GM19395 (cell line): ENCODE results near the gene CHEK2.
"Not testable (repeated sequence)": the region's sequence is repeated elsewhere in the genome, so short reads cannot be mapped to it uniquely, and the experiment has no call there.

Experiments
- ATAC-seq: cut with Tn5 transposase; IDR thresholded peaks from one replicate; pipeline ENCODE4 v1.9.1; 2021; ENCODE audit warnings: mild to moderate bottlenecking, moderate library complexity; ENCODE audit not compliant: unreplicated experiment

Gene CHEK2

DNA sequence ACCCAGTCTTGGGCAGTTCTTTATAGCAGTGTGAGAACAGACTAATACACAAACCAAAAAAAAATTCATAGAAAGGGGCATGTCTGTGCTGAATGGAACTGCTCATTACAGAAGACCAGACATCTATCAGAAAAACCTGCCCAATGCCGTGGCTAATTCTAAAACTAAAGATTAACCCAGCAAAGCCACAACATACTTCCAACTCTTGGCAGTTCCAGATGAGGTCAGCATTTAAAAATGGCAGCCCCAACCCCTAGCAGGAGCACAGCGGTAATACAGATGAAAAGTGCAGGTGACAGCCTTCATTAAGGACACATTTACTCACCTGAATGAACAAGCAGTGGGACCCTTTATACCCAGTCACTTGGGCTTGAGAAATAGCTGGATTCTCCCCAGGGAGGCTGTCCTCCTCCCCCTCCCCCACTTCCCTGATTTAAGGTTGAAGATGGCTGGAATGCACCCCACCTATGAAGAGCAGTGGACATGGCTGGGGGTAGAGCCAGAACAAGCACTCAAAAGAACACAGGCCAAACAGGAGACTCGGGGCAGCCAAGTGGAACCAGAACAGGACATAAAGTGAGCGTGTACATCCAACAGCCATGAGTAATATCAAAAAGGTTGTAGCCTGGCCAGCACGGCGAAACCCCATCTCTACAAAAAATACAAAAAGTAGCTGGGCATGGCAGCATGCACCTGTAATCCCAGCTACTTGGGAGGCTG, 48.4 kb downstream of the CHEK2 start:
- not testable (repeated sequence) for ATAC-seq

DNA sequence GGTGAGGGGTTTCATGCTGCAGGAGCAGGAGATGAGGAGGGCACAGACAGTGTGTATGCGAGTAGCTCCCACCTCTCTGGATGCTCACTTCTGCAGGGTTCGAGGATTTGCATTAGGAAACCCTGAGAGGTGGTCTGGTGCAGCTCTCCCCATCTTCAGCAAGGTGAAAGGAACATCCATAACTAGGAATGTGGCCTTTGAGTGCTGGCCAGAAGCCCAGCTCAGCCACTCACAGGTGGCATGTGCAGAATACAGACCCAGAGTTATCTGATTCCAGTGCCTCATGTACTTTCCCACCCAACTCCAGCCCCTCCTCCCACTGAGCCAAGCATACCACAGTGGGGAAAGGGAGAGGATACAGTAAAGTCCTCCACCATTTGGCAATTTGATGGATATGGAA, 51.8 kb downstream of the CHEK2 start:
- not testable (repeated sequence) for ATAC-seq

DNA sequence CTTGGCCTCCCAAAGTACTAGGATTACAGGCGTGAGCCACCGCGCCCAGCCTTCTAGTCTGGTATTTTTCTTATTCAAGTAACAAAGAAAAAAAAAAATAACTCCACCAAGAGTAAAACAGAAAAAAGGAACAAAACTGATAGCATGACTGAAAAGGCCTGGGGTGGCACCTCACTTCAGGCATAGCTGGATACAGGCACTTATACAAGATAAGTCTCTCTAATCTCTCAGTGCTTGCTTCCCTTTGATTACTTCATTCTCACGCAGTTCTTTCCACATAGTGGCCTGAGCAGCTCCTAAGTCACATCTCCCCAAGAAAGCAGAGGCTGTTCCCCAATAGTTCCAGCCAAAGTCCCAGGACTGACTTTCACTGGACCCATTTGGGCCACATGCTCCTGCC, 58.7 kb downstream of the CHEK2 start:
- not testable (repeated sequence) for ATAC-seq

DNA sequence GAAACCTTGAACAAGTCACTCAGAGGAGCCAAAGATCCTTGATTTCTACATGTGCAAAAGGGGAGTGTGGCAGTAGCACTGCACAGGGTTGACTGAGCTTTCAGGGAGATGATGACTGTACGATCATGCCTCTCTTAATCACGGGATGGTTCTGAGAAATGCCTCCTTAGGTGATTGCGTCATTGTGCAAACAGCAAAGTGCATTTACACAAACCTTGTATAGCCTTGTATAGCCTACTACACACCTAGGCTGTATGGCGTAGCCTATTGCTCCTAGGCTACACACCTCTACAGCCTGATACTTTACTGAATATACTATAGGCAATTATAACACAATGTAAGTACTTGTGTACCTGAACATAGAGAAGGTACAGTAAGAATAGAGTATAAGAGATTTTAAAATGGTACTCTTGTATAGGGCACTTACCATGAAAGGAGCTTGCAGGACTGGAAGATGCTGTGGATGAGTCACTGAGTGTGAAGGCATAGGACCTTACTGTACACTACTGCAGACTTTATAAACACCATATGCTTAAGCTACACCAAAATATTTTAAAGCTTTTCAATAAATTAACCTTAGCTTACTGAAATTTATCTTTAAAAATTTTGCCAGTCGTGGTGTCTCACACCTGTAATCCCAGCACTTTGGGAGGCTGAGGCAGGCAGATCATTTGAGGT, 60.7 kb downstream of the CHEK2 start:
- not testable (repeated sequence) for ATAC-seq

DNA sequence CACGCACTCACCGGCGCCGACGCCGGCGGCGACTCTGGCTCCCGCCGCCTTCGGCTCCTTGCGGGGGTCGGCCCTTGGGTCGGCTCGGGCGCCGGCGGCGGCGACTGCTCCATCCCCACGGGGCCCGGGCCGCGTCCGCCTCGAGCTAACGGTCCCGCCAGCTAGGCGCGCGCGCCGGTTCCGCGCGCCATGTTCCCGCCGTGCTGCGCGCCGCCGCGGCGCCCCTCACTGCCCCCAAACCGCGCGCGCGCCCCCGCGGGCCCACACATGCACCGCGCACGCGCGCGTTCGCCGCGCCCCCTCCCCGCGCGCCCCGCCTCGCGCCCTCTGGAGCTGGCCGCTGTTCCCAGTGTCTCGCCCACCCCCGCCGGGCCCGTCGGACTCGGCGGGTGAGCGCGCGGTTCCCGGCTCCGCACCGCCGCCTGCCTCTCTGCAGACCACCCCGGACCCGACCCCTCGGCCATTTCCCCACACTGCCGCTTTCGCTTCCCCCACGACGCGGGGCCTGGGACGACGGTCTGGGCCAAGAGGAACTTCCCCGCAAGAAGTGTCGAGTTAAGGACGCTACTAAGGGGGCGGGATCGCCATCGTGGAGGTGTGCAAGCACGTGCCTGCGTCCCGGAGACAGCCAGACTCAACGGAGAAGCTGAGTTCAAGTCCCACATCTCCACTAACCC, 61.9 kb downstream of the CHEK2 start, which contains the start of gene TTC28:
Gene TTC28 (minus strand): TSS at position 230 of the 677 bp plus-strand sequence. CDS start 117 bp downstream, at position 113.
- ATAC-seq = not testable (repeated sequence)

DNA sequence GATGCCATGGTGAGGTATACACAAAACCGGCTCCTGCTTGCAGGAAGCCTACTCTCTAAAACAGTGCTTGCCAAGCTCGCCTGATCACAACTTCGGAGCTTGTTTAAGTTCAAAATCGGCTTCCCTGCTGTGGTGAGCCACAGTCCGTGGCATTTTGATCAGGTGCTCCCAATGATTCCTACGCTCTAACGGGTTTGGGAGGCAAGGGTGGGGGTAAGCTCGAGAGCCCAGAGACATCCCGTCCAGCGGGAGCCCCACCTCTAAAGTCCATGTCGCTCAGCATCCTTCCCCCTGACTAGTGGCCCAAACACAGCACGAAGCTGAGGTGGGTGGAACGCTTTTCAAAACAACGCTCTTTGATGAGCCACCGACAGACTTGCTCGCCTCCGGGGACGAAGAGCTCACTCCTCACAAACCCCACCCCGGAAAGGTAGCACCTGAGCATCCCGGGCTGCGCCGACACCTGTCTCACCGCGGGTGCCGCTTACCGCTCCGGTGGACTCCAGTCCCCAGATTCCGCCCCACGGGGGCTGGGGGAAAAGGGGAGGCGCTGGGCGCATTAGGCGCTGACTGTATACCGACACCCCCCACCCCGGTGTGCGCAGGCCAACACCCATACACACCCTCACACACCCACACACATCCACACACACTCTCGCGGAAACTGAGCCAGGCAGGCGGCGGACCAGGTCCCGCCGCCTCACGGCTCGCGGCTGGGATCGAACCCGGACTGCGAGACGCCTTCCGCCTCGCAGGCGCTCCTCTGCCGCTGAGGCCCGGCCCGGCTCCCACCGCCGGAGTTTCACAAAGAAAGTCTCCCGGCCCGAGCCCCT, 62.6 kb downstream of the CHEK2 start:
- not testable (repeated sequence) for ATAC-seq

DNA sequence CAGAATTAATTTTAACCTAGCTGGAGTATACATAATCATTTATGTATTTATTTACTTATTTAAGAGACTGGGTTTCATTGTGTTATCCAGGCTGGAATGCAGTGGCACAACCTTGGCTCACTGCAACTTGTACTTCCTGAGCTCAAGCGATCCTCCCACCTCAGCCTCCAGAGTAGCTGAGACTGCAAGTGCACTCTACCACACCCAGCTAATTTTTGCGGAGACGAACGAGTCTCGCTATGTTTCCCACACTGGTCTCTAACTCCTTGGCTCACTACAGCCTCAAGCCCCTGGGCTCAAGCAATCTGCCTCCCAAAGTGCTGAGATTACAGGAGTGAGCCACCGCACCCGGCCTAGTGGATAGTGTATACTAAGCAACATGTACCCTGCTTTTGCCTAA, 63.5 kb downstream of the CHEK2 start:
- ATAC-seq = not testable (repeated sequence)

DNA sequence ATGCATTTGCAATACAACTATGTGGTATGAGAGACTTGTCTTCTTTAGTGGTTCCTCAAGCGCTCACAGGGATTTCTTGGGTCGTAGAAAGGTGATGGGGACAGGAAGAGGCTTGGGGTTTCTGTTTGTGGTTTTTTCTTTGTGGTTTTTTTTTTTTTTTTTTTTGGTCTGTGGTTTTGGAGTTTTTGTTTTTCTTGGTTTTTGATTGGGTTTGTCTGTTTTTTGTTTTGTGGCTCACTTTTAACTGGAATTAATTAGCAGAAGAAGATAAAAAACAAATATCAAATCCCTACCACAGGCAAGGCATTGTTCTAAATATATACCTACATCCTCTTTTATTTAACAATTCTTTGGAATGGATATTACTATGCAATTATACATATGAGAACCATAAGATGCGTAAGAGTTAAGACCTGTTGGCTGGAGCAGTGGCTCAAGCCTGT, 67.5 kb downstream of the CHEK2 start:
- ATAC-seq = peak; percentile 77

DNA sequence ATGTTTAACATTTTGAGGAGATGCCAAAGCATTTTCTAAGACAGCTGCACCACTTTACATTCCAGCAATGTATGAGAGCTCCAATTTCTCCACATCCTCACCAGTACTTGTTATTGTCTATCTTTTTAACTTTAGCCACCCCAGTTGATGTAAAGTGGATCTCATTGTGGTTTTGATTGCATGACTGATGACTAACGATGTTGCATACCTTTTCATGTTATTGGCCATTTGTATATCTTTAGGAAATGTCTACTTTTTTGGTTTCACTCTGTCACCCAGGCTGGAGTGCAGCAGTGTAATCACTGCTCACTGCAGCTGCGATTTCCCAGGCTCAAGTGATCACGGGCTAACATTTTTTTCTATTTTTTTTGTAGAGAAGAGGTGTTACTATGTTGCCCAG, 70.9 kb downstream of the CHEK2 start:
- no peak for ATAC-seq

DNA sequence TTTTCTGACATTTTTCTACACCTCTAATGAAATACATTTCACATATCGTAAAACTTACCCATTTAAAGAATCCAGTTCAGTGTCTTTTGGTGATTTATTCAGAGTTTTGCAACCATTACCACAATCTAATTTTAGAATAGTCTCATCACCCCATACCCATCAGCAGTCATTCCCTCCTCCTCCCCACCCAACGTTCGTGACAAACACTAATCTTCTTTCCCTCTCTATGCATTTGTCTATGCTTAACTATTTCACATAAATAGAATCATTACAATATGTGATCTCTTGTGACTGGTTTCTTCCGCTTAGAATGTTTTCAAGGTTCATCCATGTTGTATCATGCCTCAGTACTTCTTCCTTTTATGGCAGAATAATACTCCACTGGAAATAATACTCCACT, 71.5 kb downstream of the CHEK2 start:
- ATAC-seq = no peak

DNA sequence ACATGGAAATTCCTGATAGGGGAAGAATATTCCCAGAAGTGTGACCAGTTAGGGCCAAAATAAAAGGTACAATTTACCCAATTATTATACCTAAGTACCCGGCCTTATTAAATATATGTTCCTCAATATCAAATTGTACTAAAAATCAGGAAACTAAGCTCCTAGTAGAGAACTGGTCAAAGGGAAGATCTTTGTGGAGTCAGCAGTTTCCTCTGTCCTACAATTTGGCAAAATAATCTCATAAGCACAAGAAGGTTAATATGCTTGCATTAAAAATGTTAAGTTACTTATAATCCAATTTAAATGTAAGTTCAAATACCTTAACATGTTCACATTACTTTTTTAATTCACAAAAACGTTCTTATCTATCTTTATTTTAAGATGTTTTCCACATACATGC, 72.2 kb downstream of the CHEK2 start:
- ATAC-seq = no peak

DNA sequence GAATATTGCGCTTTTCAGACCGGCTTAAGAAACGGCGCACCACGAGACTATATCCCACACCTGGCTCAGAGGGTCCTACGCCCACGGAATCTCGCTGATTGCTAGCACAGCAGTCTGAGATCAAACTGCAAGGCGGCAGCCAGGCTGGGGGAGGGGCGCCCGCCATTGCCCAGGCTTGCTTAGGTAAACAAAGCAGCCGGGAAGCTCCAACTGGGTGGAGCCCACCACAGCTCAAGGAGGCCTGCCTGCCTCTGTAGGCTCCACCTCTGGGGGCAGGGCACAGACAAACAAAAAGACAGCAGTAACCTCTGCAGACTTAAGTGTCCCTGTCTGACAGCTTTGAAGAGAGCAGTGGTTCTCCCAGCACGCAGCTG, 78.1 kb downstream of the CHEK2 start:
- not testable (repeated sequence) for ATAC-seq

DNA sequence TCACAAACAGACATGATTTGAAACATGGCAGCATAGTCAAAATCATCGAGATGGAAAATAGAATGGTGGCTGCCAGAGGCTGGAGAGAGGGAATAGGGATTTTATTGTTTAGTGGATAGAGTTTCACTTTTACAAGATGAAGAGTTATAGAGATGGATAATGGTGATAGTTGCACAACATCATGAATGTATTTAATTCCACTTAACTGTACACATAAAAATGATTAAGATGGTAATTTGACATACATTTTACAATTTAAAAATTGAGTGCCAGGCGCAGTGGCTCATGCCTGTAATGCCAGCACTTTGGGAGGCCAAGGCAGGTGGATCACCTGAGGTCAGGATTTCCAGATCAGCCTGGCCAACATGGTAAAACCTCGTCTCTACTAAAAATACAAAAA, 83.2 kb downstream of the CHEK2 start:
- ATAC-seq = no peak

DNA sequence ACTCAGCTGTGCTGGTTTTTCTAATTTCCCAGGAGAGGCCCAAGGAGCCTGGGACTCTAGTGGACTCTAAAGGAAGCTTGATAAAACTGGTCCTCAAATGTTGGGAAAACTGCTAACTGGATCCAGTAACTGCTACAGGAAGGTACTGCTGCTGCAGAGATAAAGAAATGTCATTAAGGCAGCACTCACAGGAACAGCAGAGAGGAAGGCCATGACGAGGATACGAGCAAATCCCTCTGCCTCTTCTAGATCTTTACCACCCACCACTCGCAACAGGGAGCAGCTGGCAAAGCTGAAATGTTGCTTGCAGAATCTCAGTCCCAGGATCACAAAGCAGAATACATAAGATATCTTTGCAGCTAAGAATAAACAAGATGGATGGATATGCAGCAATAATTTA, 85.4 kb downstream of the CHEK2 start:
- ATAC-seq = no peak

DNA sequence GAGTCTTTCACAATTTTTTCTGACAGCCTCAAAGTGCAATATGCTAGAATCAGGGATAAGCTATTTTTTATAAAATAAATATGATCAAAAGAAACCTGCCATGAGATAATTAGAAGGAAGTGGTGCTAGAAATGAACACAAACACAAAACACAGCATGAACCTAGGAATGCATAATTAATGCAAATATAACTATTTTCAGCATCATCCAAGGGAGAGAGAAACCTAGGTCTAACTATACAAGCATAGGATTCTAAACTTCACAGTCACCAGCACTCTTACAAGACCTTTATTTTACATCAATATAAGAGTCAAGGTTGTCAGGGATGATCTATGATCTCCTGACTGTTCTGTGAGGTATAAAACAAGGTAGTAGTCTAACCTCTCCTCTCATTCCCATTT, 91.2 kb downstream of the CHEK2 start:
- ATAC-seq = no peak

DNA sequence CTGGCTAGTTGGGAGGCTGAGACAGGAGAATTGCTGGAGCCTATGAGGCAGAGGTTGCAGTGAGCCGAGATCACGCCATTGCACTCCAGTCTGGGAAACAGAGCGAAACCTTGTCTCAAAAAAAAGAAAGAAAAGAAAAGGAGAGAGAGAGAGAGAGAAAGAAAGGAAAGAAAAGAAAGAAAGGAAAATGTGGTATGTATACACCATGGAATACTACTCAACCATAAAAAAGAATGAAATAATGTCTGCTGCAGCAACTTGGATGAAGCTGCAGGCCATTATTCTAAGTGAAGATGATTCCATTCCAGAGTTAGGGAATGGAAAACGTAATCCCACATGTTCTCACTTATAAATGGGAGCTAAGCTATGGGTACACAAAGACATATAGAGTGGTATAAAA, 92.8 kb downstream of the CHEK2 start:
- no peak for ATAC-seq

DNA sequence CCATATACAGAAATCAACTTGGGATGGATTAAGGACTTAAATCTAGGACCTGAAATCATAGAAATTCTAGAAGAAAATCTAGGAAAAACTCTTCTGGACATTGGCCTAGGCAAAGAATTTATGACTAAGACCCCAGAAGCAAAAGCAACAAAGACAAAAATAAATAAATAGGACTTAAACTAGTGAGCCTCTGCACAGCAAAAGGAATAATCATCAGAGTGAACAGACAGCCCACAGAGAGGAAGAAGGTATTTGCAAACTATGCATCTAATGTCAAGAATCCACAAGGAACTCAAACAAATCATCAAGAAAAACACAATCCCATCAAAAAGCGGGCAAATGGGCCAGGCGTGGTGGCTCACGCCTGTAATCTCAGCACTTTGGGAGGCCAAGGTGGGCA, 94.4 kb downstream of the CHEK2 start:
- no peak for ATAC-seq

DNA sequence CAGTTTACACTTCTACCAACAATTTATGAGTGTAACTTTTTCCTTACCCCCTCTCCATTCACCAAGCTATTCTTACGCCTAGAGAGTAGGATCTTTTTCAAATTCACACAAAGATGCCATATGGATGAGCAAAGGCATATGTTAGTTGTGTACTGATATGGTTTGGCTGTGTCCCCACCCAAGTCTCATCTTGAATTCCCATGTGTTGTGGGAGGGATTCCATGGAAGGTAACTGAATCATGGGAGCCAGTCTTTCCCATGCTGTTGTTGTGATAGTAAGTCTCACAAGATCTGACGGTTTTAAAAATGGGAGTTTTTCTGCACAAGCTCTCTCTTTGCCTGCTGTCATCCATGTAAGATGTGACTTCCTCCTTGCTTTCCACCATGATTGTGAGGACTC, 102.3 kb downstream of the CHEK2 start:
- ATAC-seq = no peak
